ENCODE results near the gene CHST11.

CHST11 gene

GRCh38 chr12:104748356-104748755 is 291.6 kb downstream of the CHST11 start:
- no peak for DNase-seq (ENCODE audit: low read depth in 3 of 3, low spot score in 1 of 3)

DNA sequence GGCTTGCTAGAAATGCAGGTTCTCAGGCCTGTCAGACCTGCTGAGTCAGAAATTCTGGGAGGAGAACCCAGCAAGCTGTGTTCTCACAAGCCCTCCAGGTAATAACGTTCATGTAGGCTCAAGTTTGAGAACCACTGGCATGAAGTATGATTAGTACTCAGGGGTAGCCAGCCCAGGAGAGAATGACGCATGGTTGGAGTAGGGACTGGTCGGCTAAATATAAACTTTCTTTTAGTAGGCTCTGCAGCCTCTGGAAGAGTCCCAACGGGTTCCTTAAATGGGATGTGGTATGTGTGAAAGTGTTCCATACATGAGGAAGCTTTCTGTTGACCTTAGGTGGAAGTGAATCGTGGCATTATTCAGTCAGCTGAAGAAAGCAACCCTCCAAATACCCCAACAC is 292.0 kb downstream of the CHST11 start:
- DNase-seq (ENCODE audit: low read depth in 3 of 3, low spot score in 1 of 3), result no peak

DNA sequence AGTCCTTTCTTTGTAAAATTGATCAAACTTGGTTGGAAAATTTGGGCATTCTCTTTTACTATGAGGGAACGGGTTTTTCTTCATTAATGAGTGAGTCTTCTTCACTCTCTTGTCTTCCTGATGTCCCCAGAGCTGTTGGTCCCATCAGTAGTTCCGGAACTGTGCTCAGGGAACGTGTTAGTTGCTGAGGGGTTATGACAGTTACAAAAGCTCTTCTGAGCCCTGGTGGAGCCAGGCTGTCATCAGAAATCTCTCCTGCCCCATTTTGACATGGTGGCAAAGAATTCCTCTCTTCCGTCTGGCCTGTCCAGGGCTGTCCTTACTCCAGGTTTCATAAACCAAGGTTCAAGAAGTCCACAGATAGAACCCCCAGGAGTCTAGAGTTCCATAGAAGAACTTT is 292.8 kb downstream of the CHST11 start:
- no peak for DNase-seq (ENCODE audit: low read depth in 3 of 3, low spot score in 1 of 3)

- DNase-seq (ENCODE audit: low read depth in 3 of 3, low spot score in 1 of 3), result no peak
These were observed 293.3 kb downstream of the CHST11 start for GRCh38 chr12:104750061-104750460.

DNA sequence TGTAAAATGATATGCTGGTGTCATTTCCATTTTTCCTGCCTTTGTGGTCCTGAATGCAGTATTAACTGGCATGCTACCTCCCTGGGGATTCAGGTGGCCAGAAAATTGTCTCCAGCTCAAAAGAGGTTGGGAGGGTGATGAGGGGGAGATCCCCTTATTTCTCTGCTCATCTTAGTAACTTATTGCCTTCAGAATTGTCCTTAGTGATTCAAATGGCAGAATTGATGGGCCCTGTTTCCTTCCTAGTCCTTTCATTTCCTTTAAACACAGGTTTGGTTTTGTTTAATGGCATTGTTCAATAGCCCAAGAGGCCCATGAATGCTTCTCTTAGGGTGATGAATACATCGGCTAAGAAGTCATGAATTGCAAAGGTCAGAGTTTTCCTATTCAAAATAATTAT is 294.4 kb downstream of the CHST11 start:
- DNase-seq (ENCODE audit: low read depth in 3 of 3, low spot score in 1 of 3), result no peak

GRCh38 chr12:104751594-104751993 is 294.8 kb downstream of the CHST11 start:
- no peak for DNase-seq (ENCODE audit: low read depth in 3 of 3, low spot score in 1 of 3)

DNA sequence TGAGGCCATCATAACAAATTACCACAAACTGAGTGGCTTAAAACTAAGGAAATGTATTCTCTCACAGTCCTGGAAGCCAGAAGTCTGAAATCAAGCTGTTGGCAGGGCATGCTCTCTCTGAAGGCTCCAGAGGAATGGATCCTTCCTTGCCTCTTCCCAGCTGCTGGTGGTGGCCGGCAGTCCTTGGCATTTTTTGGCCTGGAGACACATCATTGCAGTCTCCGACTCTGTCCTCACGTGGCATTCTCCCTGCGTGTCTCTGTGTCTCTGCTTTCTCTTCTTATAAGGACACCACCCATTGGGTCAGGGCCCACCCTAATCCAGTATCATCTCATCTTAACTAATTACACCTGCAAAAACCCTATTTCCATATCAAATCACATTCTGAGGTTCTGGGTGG is 295.3 kb downstream of the CHST11 start:
- no peak for DNase-seq (ENCODE audit: low read depth in 3 of 3, low spot score in 1 of 3)

DNA sequence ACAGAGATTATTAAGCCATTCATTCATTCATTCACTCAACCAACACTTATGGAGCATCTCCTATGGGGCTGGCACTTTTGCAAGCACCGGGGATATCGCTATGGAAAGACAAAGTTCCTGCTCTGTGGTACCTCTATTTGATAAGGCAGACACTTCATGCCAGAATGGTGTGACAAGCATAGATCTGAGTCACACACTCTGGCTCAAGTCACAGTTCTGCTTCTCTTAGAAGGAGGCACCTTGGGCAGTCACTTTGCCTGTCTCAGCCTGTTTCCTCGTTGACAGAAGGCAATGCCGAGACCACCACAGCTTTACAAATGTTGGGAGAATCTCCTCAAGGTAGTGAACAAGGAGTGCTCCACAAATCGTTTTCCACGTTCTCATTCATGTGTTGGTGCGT is 296.1 kb downstream of the CHST11 start:
- DNase-seq (ENCODE audit: low read depth in 3 of 3, low spot score in 1 of 3), result no peak

DNA sequence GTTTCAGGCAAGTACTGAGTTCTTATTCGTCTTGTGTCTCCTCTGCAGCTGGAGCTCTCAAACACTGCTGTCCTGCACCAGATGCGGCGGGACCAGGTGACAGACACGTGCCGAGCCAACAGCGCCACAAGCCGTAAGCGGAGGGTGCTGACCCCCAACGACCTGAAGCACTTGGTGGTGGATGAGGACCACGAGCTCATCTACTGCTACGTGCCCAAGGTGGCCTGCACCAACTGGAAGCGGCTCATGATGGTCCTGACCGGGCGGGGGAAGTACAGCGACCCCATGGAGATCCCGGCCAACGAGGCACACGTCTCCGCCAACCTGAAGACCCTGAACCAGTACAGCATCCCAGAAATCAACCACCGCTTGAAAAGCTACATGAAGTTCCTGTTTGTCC is 300.2 kb downstream of the CHST11 start:
- DNase-seq (ENCODE audit: low read depth in 3 of 3, low spot score in 1 of 3), result no peak

DNA sequence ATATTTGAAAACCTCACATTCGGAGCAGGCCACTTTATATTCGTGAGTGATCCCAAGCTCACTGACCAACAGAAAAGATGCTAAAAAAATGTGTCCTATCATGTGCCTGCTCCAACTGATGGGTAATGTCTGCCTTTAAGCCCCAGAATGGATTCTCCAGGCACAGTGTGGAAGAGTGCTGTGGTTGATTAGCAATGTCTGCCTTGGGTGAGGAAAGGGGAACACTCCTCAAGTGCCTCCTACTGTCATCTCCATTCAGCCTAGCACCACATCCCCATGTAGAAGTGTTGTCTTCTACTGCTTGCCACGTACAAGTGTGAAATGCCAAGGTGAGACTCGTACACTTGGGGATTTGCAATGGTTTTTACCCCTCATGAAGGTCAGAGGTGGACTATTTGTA is 302.0 kb downstream of the CHST11 start:
- no peak for DNase-seq (ENCODE audit: low read depth in 3 of 3, low spot score in 1 of 3)

GRCh38 chr12:104761091-104761490 is 304.3 kb downstream of the CHST11 start:
- no peak for DNase-seq (ENCODE audit: low read depth in 3 of 3, low spot score in 1 of 3)

GRCh38 chr12:104761611-104762010 is 304.9 kb downstream of the CHST11 start:
- DNase-seq (ENCODE audit: low read depth in 3 of 3, low spot score in 1 of 3), result no peak

- no peak for DNase-seq (ENCODE audit: low read depth in 3 of 3, low spot score in 1 of 3)
These were observed 306.5 kb downstream of the CHST11 start for GRCh38 chr12:104763168-104763805.

DNA sequence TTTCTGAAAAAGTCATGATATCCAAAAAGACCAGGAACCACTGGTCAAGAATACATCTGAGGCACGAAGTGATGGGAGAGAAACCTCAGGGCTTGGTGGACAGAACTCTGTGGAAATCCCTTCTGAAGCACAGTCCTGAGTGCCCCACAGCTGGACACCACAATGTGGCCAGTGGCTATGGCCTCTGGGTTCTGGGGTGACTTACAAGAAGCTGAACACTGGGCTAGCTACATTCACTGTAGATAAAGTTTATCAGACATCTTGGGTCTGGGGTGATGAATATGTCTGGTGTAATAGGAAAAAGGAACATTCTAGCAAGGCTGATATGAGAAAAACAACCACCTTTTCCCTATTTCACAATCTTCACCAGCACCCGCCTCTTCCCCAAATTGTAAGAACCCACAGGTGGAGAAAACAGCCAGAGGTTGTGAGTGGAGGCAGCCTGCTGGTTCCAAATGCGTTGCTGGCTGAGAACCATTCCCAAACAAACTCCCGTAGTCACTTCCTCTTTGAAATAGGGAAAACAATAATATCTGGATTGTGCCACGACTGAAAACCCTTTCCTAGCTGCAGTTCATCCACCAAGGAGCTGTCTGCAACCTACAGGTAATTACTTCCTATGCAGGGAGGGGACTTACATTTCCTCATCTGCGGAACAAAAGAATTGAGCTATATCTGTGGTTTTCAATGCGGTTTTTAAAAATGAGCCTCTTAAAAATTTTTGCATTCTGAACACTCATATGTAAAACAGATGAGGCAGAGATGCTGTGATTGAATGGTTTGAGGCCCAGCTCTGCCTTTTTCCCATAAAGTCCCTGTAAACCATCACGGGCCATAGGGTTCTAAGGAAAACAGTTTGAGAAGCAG is 307.7 kb downstream of the CHST11 start:
- DNase-seq (ENCODE audit: low read depth in 3 of 3, low spot score in 1 of 3), result no peak

DNA sequence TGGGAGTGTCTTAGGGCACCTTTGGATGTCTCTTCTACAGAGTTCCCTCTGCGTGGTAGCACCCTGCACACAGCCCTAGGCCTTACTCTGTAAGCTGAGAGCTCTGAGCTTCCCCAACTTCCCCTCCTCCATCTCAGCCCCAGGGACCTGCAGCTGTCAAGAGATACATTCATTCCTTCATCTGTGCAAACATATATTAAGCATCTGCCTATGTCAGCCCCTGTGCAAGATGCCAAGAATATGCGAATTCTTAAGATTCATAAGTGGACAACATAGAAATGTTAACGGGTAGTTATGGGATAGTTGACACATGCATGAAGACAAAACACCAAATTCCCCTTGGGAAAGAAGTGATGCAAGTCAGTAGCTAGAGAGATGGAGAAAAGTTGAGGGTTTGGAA is 310.5 kb downstream of the CHST11 start:
- no peak for DNase-seq (ENCODE audit: low read depth in 3 of 3, low spot score in 1 of 3)

GRCh38 chr12:104768033-104768432 is 311.3 kb downstream of the CHST11 start:
- no peak for DNase-seq (ENCODE audit: low read depth in 3 of 3, low spot score in 1 of 3)

DNA sequence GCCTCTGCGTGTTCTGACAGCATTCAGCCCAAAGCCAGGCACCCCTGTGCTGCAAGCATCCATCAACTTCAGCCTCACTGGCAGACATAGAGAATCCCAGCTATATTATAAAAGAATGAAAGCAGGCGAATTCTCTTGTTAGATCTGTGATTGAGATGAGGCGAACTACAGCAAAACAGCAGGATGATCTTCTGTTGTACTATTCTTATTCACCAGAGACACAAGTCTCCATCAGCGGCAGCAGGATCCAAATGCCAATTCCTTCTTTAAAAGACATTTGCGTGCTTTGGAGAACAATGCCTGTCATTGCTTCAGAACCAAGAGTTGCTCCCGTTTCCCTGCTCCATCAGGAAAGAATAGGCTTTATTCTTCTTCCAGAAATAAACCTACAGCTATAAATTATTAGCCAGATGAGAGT is 312.4 kb downstream of the CHST11 start:
- DNase-seq (ENCODE audit: low read depth in 3 of 3, low spot score in 1 of 3), result no peak

DNA sequence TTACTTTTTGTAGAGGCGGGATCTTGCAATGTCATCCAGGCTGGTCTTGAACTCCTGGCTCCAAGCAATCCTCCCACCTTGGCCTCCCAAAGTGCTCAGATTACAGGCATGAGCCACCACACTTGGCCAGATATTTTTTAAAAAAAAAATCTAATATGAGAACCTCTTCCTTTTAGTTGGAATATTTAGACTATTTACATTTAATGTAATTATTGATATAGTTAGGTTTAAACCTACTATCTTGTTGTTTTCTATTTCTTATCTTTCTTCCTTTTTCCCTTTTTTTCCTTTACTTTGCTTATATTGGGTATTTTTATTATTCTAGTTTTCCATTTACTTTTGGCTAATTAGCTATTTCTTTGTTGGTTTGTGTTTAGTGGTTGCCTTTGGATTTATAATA is 315.6 kb downstream of the CHST11 start:
- DNase-seq (ENCODE audit: low read depth in 3 of 3, low spot score in 1 of 3), result no peak

- no peak for DNase-seq (ENCODE audit: low read depth in 3 of 3, low spot score in 1 of 3)
These were observed 319.0 kb downstream of the CHST11 start for GRCh38 chr12:104775731-104776231.

DNA sequence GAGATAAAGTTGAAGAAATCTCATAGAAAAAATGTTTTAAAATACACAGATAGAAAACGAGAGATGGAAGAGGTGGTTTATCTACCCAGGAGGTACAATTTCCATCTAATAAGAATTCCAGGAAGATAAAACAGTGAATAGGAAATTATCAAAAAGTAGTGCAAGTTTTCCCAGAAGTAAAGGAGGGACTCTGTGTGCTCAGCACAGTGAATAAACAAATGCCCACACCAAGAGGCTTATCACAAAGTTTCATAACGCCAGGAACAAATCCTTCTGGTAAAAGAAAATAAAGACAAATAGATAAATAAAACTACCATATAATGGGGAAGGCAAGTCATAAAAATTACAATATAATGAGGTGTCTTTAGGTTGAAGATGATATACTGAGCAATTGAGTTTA is 322.4 kb downstream of the CHST11 start:
- no peak for DNase-seq (ENCODE audit: low read depth in 3 of 3, low spot score in 1 of 3)

DNA sequence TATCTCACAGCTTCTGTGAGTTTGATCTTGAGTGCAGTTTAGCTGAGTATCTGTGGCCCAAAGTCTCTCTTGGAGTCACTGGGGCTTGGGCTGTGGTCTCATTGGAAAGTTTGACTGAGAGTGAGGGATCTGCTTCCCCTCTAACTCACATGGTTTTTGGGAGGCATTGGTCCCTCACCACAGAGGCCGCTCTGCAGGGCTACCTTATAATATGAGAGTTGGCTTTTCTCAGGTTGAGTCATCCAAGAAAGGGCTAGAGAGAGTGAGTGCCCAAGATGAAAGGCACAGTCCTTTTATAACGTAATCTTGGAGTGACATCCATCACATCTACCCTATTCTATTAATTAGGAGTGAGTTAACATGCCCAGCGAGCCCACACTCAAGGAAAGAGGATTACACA is 325.5 kb downstream of the CHST11 start:
- no peak for DNase-seq (ENCODE audit: low read depth in 3 of 3, low spot score in 1 of 3)

DNA sequence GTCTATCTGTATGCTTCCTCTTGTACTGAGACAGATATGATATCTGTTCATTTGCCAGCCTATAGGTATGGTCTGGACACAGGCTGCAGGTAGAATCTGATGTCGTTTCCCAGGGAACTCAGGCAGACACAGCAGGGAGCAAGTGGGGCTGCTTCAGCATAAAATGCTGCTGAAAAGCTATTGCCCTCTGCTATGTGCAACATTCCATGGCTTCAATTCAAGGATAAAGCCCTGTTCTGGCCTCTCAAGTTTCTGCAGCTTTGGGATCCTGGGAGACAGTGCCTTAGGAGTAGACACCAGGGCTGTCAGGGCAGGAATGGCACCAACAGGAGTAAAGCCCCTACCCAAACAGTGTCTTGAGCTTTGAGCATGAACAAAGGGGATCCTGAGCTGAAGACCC is 327.8 kb downstream of the CHST11 start:
- DNase-seq (ENCODE audit: low read depth in 3 of 3, low spot score in 1 of 3), result no peak

- no peak for DNase-seq (ENCODE audit: low read depth in 3 of 3, low spot score in 1 of 3)
These were observed 329.1 kb downstream of the CHST11 start for GRCh38 chr12:104785886-104786285.

Data from stimulated activated CD4-positive, alpha-beta T cell treated with anti-CD3 and anti-CD28 coated beads, TNF-alpha, amount 100 ng/mL, for 1 hour (primary cell).